NCI-H460 (cell line): ENCODE results near the gene LRRC71. TPM values are rescaled to one million over a fixed set of nuclear protein-coding genes. Genes with fewer than 3 reads are reported as not detected.

Source experiments
- DNase-seq: peaks from one replicate; pipeline ENCODE4 v3.0.0-alpha.2; 2016; ENCODE audit warnings: low read depth; ENCODE audit errors: extremely low read depth
- total RNA-seq: library from RNA; depleted of rRNA; stranded (reverse); fragments of >200 nt; shearing (Covaris generic); gene quantifications from 2 replicates; pipeline ENCODE4 v1.2.3, GENCODE V29; 2014

LRRC71 gene
- total RNA-seq, 1 experiment from 2014 or later = not detected

GRCh38 chr1:156942176-156942575 lies 21.7 kb downstream of the LRRC71 start:
- DNase-seq = no peak

GRCh38 chr1:156942576-156942975 lies 22.1 kb downstream of the LRRC71 start:
- no peak for DNase-seq

GRCh38 chr1:156943756-156944155 lies 23.3 kb downstream of the LRRC71 start:
- no peak for DNase-seq

GRCh38 chr1:156944268-156944667 lies 23.8 kb downstream of the LRRC71 start:
- no peak for DNase-seq

GRCh38 chr1:156944848-156945247 lies 24.4 kb downstream of the LRRC71 start:
- no peak for DNase-seq

- DNase-seq = no peak
Observed at GRCh38 chr1:156945881-156946661, 25.6 kb downstream of the LRRC71 start.

GRCh38 chr1:156947127-156947526 lies 26.7 kb downstream of the LRRC71 start:
- DNase-seq = no peak

GRCh38 chr1:156947818-156948525 lies 27.5 kb downstream of the LRRC71 start:
- no peak for DNase-seq

GRCh38 chr1:156948708-156949107 lies 28.3 kb downstream of the LRRC71 start:
- no peak for DNase-seq

- no peak for DNase-seq
Observed at GRCh38 chr1:156949127-156949526, 28.7 kb downstream of the LRRC71 start.

- DNase-seq = no peak
Observed at GRCh38 chr1:156951371-156951770, 30.9 kb downstream of the LRRC71 start.

- no peak for DNase-seq
Observed at GRCh38 chr1:156953571-156953970, 33.1 kb downstream of the LRRC71 start.

- no peak for DNase-seq
Observed at GRCh38 chr1:156956333-156956732, 35.9 kb downstream of the LRRC71 start.

- DNase-seq = no peak
Observed at GRCh38 chr1:156957634-156958033, 37.2 kb downstream of the LRRC71 start.

GRCh38 chr1:156958247-156958714 lies 37.8 kb downstream of the LRRC71 start:
- no peak for DNase-seq

- no peak for DNase-seq
Observed at GRCh38 chr1:156959414-156959813, 39.0 kb downstream of the LRRC71 start.

GRCh38 chr1:156959925-156960324 lies 39.5 kb downstream of the LRRC71 start:
- no peak for DNase-seq

- no peak for DNase-seq
Observed at GRCh38 chr1:156961709-156962108, 41.3 kb downstream of the LRRC71 start.

GRCh38 chr1:156963621-156964020 lies 43.2 kb downstream of the LRRC71 start:
- DNase-seq = no peak

- no peak for DNase-seq
Observed at GRCh38 chr1:156964441-156964840, 44.0 kb downstream of the LRRC71 start.

GRCh38 chr1:156969496-156969895 lies 49.1 kb downstream of the LRRC71 start:
- no peak for DNase-seq

- DNase-seq = no peak
Observed at GRCh38 chr1:156970017-156970416, 49.6 kb downstream of the LRRC71 start.
